A549 (cell line): Measurements from ENCODE around the gene GMPR2. TPM values are rescaled to one million over a fixed set of nuclear protein-coding genes. Genes with fewer than 3 reads are reported as not detected.

ENCODE experiments used
- ATAC-seq, 2 experiments: fragments of 200-7000 bp in 1 of 2; fragments of >200 bp in 1 of 2; cut with Nextera tagmentation in 1 of 2; cut with Tn5 transposase in 1 of 2; 3 replicates each; pipeline versions ENCODE4 v1.8.0 to v1.9.1; 2018 to 2020; ENCODE audit warnings: mild to moderate bottlenecking in 1 of 2, moderate library complexity in 1 of 2
- CTCF ChIA-PET: fragments of 300-600 bp; sonication (Branson Sonifier 250); formaldehyde crosslinking; extraction: SDS; loops from one replicate; lab custom pipeline; 2021; ENCODE audit warnings: antibody characterized with exemption, inconsistent platforms; lab: Yijun Ruan, JAX
- POLR2A ChIA-PET: fragments of 350-600 bp; formaldehyde crosslinking; extraction: SDS; loops from one replicate; lab custom pipeline; 2021; ENCODE audit warnings: antibody characterized with exemption, inconsistent platforms; lab: Yijun Ruan, JAX
- DNase-seq, 2 experiments: peaks; one replicate each; pipeline versions ENCODE4 v3.0.0 to v3.0.0-alpha.2; 2011 to 2016; ENCODE audit warnings: low read depth in 1 of 2, low spot score in 1 of 2
- FAIRE-seq: peaks from 2 replicates; lab custom pipeline; 2011; peaks lifted over from hg19 to GRCh38; lab: Jason Lieb, UNC
- H3K27ac ChIP-seq, 2 experiments: fragments of >200 bp; sonication (Bioruptor Twin); formaldehyde crosslinking; 3 replicates each; pipeline ENCODE4 v1.5.1; 2016 to 2017
- H3K4me1 ChIP-seq: fragments of >200 bp; sonication (Bioruptor Twin); formaldehyde crosslinking; 3 replicates; pipeline ENCODE4 v1.6.1; 2016
- H3K4me2 ChIP-seq: fragments of >200 bp; sonication (Bioruptor Twin); formaldehyde crosslinking; 3 replicates; pipeline ENCODE4 v1.6.1; 2016
- H3K4me3 ChIP-seq: fragments of >200 bp; sonication (Bioruptor Twin); formaldehyde crosslinking; 3 replicates; pipeline ENCODE4 v1.5.1; 2016
- H3K9me3 ChIP-seq: fragments of >200 bp; sonication (Bioruptor Twin); formaldehyde crosslinking; 3 replicates; pipeline ENCODE4 v1.6.1; 2016
- BHLHE40 ChIP-seq: IDR thresholded peaks from 2 replicates; pipeline ENCODE4 v1.6.1; 2012; ENCODE audit warnings: low read depth, low read length, inconsistent platforms
- CBX2 ChIP-seq: fragments of 200-600 bp; sonication (generic); IDR thresholded peaks from 2 replicates; pipeline ENCODE4 v1.6.1; 2016; ENCODE audit warnings: low read depth, mild to moderate bottlenecking, borderline replicate concordance
- CEBPB ChIP-seq, 2 experiments: fragments of >200 bp in 1 of 2; sonication (Bioruptor Twin) in 1 of 2; formaldehyde crosslinking in 1 of 2; IDR thresholded peaks; 2 replicates each; pipeline ENCODE4 v1.6.1; 2012 to 2016
- CHD2 ChIP-seq: fragments of 150-350 bp; IDR thresholded peaks from 2 replicates; pipeline ENCODE4 v1.6.1; 2014; ENCODE audit warnings: low read length; ENCODE audit not compliant: partially characterized antibody
- EHF ChIP-seq: fragments of 250-450 bp; sonication (Bioruptor Pico); IDR thresholded peaks from 2 replicates; pipeline ENCODE4 v1.5.0; 2020; ENCODE audit warnings: mild to moderate bottlenecking
- FOSB ChIP-seq: fragments of 250-450 bp; sonication (Bioruptor Pico); IDR thresholded peaks from 2 replicates; pipeline ENCODE4 v1.5.0; 2020; ENCODE audit warnings: mild to moderate bottlenecking, moderate library complexity
- FOSL2 ChIP-seq, 2 experiments: fragments of 450-650 bp in 1 of 2; fragments of >200 bp in 1 of 2; sonication (Bioruptor Twin) in 1 of 2; formaldehyde crosslinking; IDR thresholded peaks; 2 replicates each; pipeline versions ENCODE4 v1.5.0 to v1.6.1; 2016 to 2020; ENCODE audit warnings: mild to moderate bottlenecking in 1 of 2, moderate library complexity in 1 of 2
- HOXA7 ChIP-seq: fragments of 250-450 bp; sonication (Bioruptor Pico); IDR thresholded peaks from 2 replicates; pipeline ENCODE4 v1.5.0; 2020; ENCODE audit warnings: mild to moderate bottlenecking, moderate library complexity
- HOXB13 ChIP-seq: fragments of 250-450 bp; sonication (Bioruptor Pico); IDR thresholded peaks from 2 replicates; pipeline ENCODE4 v1.5.0; 2020; ENCODE audit warnings: low read depth, mild to moderate bottlenecking, moderate library complexity
- MYC ChIP-seq: IDR thresholded peaks from 2 replicates; pipeline ENCODE4 v1.6.1; 2012; ENCODE audit warnings: mild to moderate bottlenecking, inconsistent platforms, low read length, improper control_type of control experiment, borderline replicate concordance
- POLR2A ChIP-seq: IDR thresholded peaks from 2 replicates; pipeline ENCODE4 v1.6.1; 2012; ENCODE audit warnings: mild to moderate bottlenecking, low read length
- POLR2AphosphoS2 ChIP-seq: conservative IDR thresholded peaks from 2 replicates; pipeline ENCODE4 v1.6.1; 2012; ENCODE audit warnings: low read length, improper control_type of control experiment, inconsistent platforms
- RAD21 ChIP-seq, 2 experiments: fragments of >200 bp in 1 of 2; sonication (Bioruptor Twin) in 1 of 2; formaldehyde crosslinking in 1 of 2; IDR thresholded peaks in 1 of 2; conservative IDR thresholded peaks in 1 of 2; 2 replicates in 1 of 2; 3 replicates in 1 of 2; pipeline ENCODE4 v1.6.1; 2012 to 2018; ENCODE audit warnings: inconsistent platforms in 1 of 2
- SMC3 ChIP-seq: fragments of >200 bp; sonication (Bioruptor Twin); formaldehyde crosslinking; IDR thresholded peaks from 3 replicates; pipeline ENCODE4 v1.6.1; 2018; ENCODE audit warnings: inconsistent platforms
- TFCP2L1 ChIP-seq: fragments of 250-450 bp; sonication (Bioruptor Pico); IDR thresholded peaks from 2 replicates; pipeline ENCODE4 v1.5.0; 2021; ENCODE audit warnings: mild to moderate bottlenecking
- ZC3H11A ChIP-seq: fragments of 450-650 bp; IDR thresholded peaks from 2 replicates; pipeline ENCODE4 v1.6.1; 2014; ENCODE audit warnings: antibody characterized with exemption, mild to moderate bottlenecking
- ZFP36 ChIP-seq: fragments of 450-650 bp; IDR thresholded peaks from 2 replicates; pipeline ENCODE4 v1.6.1; 2014; ENCODE audit warnings: borderline replicate concordance; ENCODE audit not compliant: partially characterized antibody
- WGBS: methylation state at CpG from one replicate; pipeline ENCODE4 v1.1.6; 2017; ENCODE audit errors: missing lambda C conversion rate; 5-methylcytosine and 5-hydroxymethylcytosine counted together
- polyA plus RNA-seq, 4 experiments: library from polyadenylated mRNA; depleted of rRNA in 3 of 4; stranded (reverse); fragments of >200 nt; fragmentation: RNase III in 1 of 4; extraction: RNeasy Plus Mini Kit Qiagen cat#74134 plus additional on column Dnase treatment in 1 of 4; gene quantifications; 2 replicates in 3 of 4; 3 replicates in 1 of 4; pipeline ENCODE4 v1.2.3, GENCODE V29; 2011 to 2017
- TF ChIP-seq, protein P1 (sequence below): fragments of 150-350 bp; IDR thresholded peaks from 2 replicates; pipeline ENCODE4 v1.6.1; 2014; ENCODE audit warnings: low read depth, mild to moderate bottlenecking, low read length
- TF ChIP-seq, protein P2 (sequence below): fragments of 250-450 bp; sonication (Bioruptor Pico); IDR thresholded peaks from 2 replicates; pipeline ENCODE4 v1.5.0; 2020; ENCODE audit warnings: low read depth, mild to moderate bottlenecking, moderate library complexity
- TF ChIP-seq, protein P3 (sequence below): fragments of 250-450 bp; sonication (Bioruptor Pico); IDR thresholded peaks from 2 replicates; pipeline ENCODE4 v1.5.0; 2021; ENCODE audit warnings: mild to moderate bottlenecking, moderate library complexity, borderline replicate concordance

GMPR2 gene
- polyA plus RNA-seq, 2 of the 4 experiments (the other 2 are of a cell fraction): 70.0 to 91.7 TPM

DNA sequence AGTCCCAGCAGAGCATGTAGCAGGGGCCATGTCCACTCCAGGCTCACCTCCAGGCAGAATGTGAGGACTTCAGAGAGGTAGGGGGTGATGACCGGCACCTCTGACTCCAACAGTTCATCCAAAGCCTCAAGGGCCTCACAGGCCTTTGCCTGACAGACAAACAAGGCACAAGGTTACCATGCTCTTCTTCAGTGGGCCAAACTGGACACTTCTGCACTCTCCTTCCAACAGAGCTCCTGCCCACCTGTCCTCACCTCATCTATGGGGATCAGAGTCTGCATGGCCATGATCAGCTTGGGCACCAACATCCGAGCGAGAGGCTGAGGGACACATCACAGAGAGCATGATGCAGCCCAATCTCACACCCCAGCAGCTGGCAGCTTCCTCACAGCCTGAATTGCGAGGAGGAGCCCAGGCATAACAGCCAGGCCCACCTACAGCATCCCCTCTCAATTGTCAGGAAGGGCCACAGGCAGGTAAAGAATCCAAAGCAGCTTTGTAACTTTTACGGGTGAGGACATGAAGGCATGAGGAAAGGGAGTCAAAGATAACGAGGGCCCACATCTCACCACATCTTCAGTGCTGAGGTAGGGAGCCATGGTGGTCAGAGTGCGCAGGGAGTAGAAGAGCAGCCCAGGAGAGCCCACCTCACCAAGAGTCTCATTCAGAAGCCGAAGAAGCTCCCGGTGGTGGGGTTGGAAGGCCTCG lies 45.7 kb upstream of the GMPR2 start:
- TF ChIP-seq, protein P1, sequence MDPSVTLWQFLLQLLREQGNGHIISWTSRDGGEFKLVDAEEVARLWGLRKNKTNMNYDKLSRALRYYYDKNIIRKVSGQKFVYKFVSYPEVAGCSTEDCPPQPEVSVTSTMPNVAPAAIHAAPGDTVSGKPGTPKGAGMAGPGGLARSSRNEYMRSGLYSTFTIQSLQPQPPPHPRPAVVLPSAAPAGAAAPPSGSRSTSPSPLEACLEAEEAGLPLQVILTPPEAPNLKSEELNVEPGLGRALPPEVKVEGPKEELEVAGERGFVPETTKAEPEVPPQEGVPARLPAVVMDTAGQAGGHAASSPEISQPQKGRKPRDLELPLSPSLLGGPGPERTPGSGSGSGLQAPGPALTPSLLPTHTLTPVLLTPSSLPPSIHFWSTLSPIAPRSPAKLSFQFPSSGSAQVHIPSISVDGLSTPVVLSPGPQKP: no peak
- Histone ChIP-seq H3K4me2 (peak overlapping the region; percentile 88), H3K9me3 (no peaks in the 10 kb centered on the region), H3K4me3 (no peak overlapping the region; the same call in 1 of the 3 replicates), H3K4me1 (peaks cover 16% of the 10 kb centered on the region), H3K27ac (peak overlapping the region in 1 of 2 experiments; percentile 98; a peak in 1 of 6 replicates)
- FAIRE-seq: no peak
- no peak for ATAC-seq
- DNase-seq: no peak
- ChIA-PET CTCF (interaction anchor here (1.0 to 2.1 kb wide), 6 partner anchors 26 to 78 kb away, joined by 3 to 12 read pairs (median 5); partner anchors contain the start of genes EMC9, IRF9 and MDP1), POLR2A (no interaction called here)
- WGBS: 89% methylated on average over 8 of the region's 10 CpGs

DNA sequence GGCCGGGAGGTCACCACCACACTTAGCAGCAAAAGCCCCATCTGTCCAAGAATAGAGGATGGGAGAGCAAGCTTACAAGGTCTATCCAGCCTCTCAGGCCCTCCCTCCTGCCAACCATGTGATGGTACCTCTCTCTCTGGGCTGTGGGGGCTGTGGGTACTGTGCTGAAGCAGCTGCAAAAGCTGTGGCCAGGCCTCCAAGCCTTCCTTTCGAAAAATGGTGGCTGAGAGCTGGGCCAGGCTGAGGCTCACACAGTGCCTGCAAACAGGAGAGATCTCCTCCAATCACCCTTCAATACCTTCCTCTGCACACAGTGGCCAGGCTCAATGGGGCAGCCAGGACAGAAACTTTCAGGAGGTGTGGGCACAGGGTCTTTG lies 45.2 kb upstream of the GMPR2 start:
- FAIRE-seq (no peak), DNase-seq (no peak), ATAC-seq (no peak)
- whole genome bisulfite sequencing: 53% methylated on average over 2 of the region's 2 CpGs
- CTCF ChIA-PET: interaction anchor here (1.1 to 2.1 kb wide), 5 partner anchors 27 to 79 kb away, joined by 3 to 12 read pairs (median 5); partner anchors contain the start of genes EMC9, IRF9 and MDP1
- Histone ChIP-seq H3K27ac (peak overlapping the region in 1 of 2 experiments; percentile 98; a peak in 4 of 6 replicates), H3K9me3 (no peaks in the 10 kb centered on the region), H3K4me3 (peak overlapping the region; percentile 97), H3K4me2 (peak overlapping the region; percentile 88)
- POLR2A ChIA-PET: no interaction called here
- TF ChIP-seq POLR2AphosphoS2: no peak
- TF ChIP-seq ZFP36: no peak
- no peak for TF ChIP-seq EHF (CRISPR knock-in tag)
- TF ChIP-seq, protein P2, sequence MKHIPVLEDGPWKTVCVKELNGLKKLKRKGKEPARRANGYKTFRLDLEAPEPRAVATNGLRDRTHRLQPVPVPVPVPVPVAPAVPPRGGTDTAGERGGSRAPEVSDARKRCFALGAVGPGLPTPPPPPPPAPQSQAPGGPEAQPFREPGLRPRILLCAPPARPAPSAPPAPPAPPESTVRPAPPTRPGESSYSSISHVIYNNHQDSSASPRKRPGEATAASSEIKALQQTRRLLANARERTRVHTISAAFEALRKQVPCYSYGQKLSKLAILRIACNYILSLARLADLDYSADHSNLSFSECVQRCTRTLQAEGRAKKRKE (CRISPR knock-in tag): no peak
- TF ChIP-seq BHLHE40: no peak
- TF ChIP-seq, protein P3, sequence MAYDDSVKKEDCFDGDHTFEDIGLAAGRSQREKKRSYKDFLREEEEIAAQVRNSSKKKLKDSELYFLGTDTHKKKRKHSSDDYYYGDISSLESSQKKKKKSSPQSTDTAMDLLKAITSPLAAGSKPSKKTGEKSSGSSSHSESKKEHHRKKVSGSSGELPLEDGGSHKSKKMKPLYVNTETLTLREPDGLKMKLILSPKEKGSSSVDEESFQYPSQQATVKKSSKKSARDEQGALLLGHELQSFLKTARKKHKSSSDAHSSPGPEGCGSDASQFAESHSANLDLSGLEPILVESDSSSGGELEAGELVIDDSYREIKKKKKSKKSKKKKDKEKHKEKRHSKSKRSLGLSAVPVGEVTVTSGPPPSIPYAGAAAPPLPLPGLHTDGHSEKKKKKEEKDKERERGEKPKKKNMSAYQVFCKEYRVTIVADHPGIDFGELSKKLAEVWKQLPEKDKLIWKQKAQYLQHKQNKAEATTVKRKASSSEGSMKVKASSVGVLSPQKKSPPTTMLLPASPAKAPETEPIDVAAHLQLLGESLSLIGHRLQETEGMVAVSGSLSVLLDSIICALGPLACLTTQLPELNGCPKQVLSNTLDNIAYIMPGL (CRISPR knock-in tag): no peak
- TF ChIP-seq CHD2: no peak
- no peak for TF ChIP-seq HOXA7 (CRISPR knock-in tag)
- TF ChIP-seq ZC3H11A: no peak
- no peak for TF ChIP-seq FOSB (CRISPR knock-in tag)
- no peak for TF ChIP-seq POLR2A
- TF ChIP-seq CEBPB (IDR thresholded peaks at IDR 0.05): no peak
- no peak for TF ChIP-seq FOSL2 (IDR thresholded peaks at IDR 0.05)
- no peak for TF ChIP-seq FOSL2 (CRISPR knock-in tag; IDR thresholded peaks at IDR 0.05)
- no peak for TF ChIP-seq CBX2
- TF ChIP-seq, protein P1: no peak
- no peak for TF ChIP-seq RAD21 (conservative IDR thresholded peaks at IDR 0.05 in 1 of 2, IDR thresholded peaks at IDR 0.05 in 1 of 2)
- no peak for TF ChIP-seq HOXB13
- no peak for TF ChIP-seq MYC
- no peak for TF ChIP-seq SMC3
- no peak for TF ChIP-seq TFCP2L1 (CRISPR knock-in tag)
- TF ChIP-seq, all 56 proteins: peak for 0
- peaks cover 16% of the 10 kb centered on the region for H3K4me1 ChIP-seq
